NCI-H1417 treated with DMSO at 0.1 percent for 48 hours (cell line): ENCODE data around the gene DIDO1.

Source experiments
- DNase-seq: peaks from one replicate; lab custom pipeline; 2025; lab: John Stamatoyannopoulos, UW

The DIDO1 gene

GRCh38 chr20:62894261-62894660 is 32.0 kb downstream of the DIDO1 start:
- no peak for DNase-seq

GRCh38 chr20:62893700-62894099 is 32.6 kb downstream of the DIDO1 start:
- no peak for DNase-seq

- DNase-seq, result no peak
Observed at GRCh38 chr20:62892348-62893304, 33.7 kb downstream of the DIDO1 start.

- no peak for DNase-seq
Observed at GRCh38 chr20:62891111-62891510, 35.2 kb downstream of the DIDO1 start.

- no peak for DNase-seq
Observed at GRCh38 chr20:62890444-62890843, 35.9 kb downstream of the DIDO1 start.

GRCh38 chr20:62889871-62890270 is 36.4 kb downstream of the DIDO1 start:
- no peak for DNase-seq

GRCh38 chr20:62889411-62889810 is 36.9 kb downstream of the DIDO1 start:
- DNase-seq, result no peak

GRCh38 chr20:62888910-62889309 is 37.4 kb downstream of the DIDO1 start:
- no peak for DNase-seq

- no peak for DNase-seq
Observed at GRCh38 chr20:62888406-62888805, 37.9 kb downstream of the DIDO1 start.

- DNase-seq, result no peak
Observed at GRCh38 chr20:62887860-62888239, 38.5 kb downstream of the DIDO1 start.

GRCh38 chr20:62887152-62887859 is 39.0 kb downstream of the DIDO1 start:
- no peak for DNase-seq

GRCh38 chr20:62886709-62887058 is 39.6 kb downstream of the DIDO1 start:
- no peak for DNase-seq

GRCh38 chr20:62885896-62886708 is 40.2 kb downstream of the DIDO1 start:
- DNase-seq, result no peak

GRCh38 chr20:62885046-62885895 is 41.0 kb downstream of the DIDO1 start:
- DNase-seq, result no peak

GRCh38 chr20:62884556-62884955 is 41.7 kb downstream of the DIDO1 start:
- DNase-seq, result no peak

- no peak for DNase-seq
Observed at GRCh38 chr20:62882426-62882825, 43.9 kb downstream of the DIDO1 start.

GRCh38 chr20:62881662-62882395 is 44.5 kb downstream of the DIDO1 start:
- DNase-seq, result no peak

GRCh38 chr20:62880935-62881661 is 45.2 kb downstream of the DIDO1 start:
- no peak for DNase-seq

GRCh38 chr20:62880147-62880934 is 46.0 kb downstream of the DIDO1 start:
- no peak for DNase-seq
